Lung (tissue), 12 donors: ENCODE data around the gene ECE2. TPM values are rescaled to one million over a fixed set of nuclear protein-coding genes. Genes with fewer than 3 reads are reported as not detected.

Experiments used
- ATAC-seq: fragments of 200-7000 bp; cut with Tn5 transposase; one replicate; pipeline ENCODE4 v1.9.1; 2020; ENCODE audit warnings: moderate number of reproducible peaks; ENCODE audit not compliant: insufficient read depth, low FRiP score
- DNase-seq, 3 donors: peaks; one replicate each; pipeline ENCODE4 v3.0.0-alpha.2; 2013 to 2017
- H3K27ac ChIP-seq, 2 donors: one replicate each; pipeline ENCODE4 v1.5.1; 2013; ENCODE audit warnings: mild to moderate bottlenecking in 2 of 2, moderate library complexity in 2 of 2, control low read depth in 1 of 2, inconsistent platforms in 1 of 2, low read depth in 1 of 2, low read length in 1 of 2
- H3K27me3 ChIP-seq, 3 donors: one replicate each; pipeline ENCODE4 v1.5.1; 2013; ENCODE audit warnings: low read length in 2 of 3; ENCODE audit not compliant: control insufficient read depth in 3 of 3, insufficient read depth in 3 of 3
- H3K36me3 ChIP-seq, 4 donors: one replicate each; pipeline ENCODE4 v1.5.1; 2013; ENCODE audit warnings: low read length in 4 of 4, mild to moderate bottlenecking in 1 of 4, moderate library complexity in 1 of 4; ENCODE audit not compliant: control insufficient read depth in 4 of 4, insufficient read depth in 4 of 4
- H3K4me1 ChIP-seq, 5 donors: one replicate each; pipeline ENCODE4 v1.5.1; 2013; ENCODE audit warnings: low read length in 5 of 5, mild to moderate bottlenecking in 2 of 5, moderate library complexity in 1 of 5; ENCODE audit not compliant: control insufficient read depth in 5 of 5, insufficient read depth in 5 of 5
- H3K4me3 ChIP-seq: one replicate; pipeline ENCODE4 v1.5.1; 2013; ENCODE audit warnings: mild to moderate bottlenecking, control low read depth, moderate library complexity
- H3K9ac ChIP-seq, 2 donors: one replicate each; pipeline ENCODE4 v1.5.1; 2013; ENCODE audit warnings: low read length in 2 of 2, control low read depth in 1 of 2; ENCODE audit not compliant: insufficient read depth in 1 of 2
- H3K9me3 ChIP-seq, 4 donors: one replicate each; pipeline ENCODE4 v1.5.1; 2013; ENCODE audit warnings: low read length in 3 of 4, mild to moderate bottlenecking in 1 of 4, moderate library complexity in 1 of 4; ENCODE audit not compliant: control insufficient read depth in 4 of 4, insufficient read depth in 3 of 4
- CTCF ChIP-seq: IDR thresholded peaks from 2 replicates; pipeline ENCODE4 v1.5.1; 2012; ENCODE audit warnings: mild to moderate bottlenecking; ENCODE audit errors: control extremely low read depth, extremely low read depth
- WGBS, 2 donors: extraction: QIAGEN DNeasy Blood & Tissue Kit; methylation state at CpG; one replicate each; pipeline ENCODE4 v1.1.7; 2013; 5-methylcytosine and 5-hydroxymethylcytosine counted together
- polyA plus RNA-seq, 2 donors: library from polyadenylated mRNA; stranded (reverse); fragments of 200-250 nt; gene quantifications; one replicate each; pipeline ENCODE4 v1.2.1, GENCODE V29; 2013
- total RNA-seq, 2 donors: library from RNA; depleted of rRNA in 1 of 2; stranded (reverse); fragments of >200 nt in 1 of 2; gene quantifications; one replicate each; pipeline ENCODE4 v1.2.1, GENCODE V29; 2014 to 2021
- donor health status: control.
- donor health status: control.
- donor health status: Bipolar disorder and iron deficiency.
- donor health status: healthy.
- donor health status: DM: yes; HTN: yes; CAD: no.

Gene ECE2
- total and polyA plus RNA-seq, 4 donors = 0.15 TPM; not detected in 3

GRCh38 chr3:184323696-184324095, 47.9 kb downstream of the ECE2 start:
- DNase-seq (no peak), ATAC-seq (no peak)
- Histone ChIP-seq H3K27ac (no peak overlapping the region), H3K36me3 (peaks cover 73 to 81% (median 78%) of the 10 kb centered on the region in 4 donors), H3K9ac (no peak overlapping the region), H3K4me3 (no peak overlapping the region), H3K9me3 (no peaks in the 10 kb centered on the region), H3K27me3 (no peaks in the 10 kb centered on the region), H3K4me1 (peaks cover 3 to 15% (median 9%) of the 10 kb centered on the region in 5 donors)
- WGBS, 2 donors = 92 to 97% methylated on average over 8 of the region's 8 CpGs
- TF ChIP-seq CTCF = no peak

- TF ChIP-seq CTCF = no peak
- no peak overlapping the region for H3K9ac ChIP-seq
- 95% methylated on average over 13 of the region's 13 CpGs for WGBS, 2 donors
- peaks cover 78 to 88% (median 84%) of the 10 kb centered on the region in 4 donors for H3K36me3 ChIP-seq
- no peaks in the 10 kb centered on the region for H3K27me3 ChIP-seq
- no peak overlapping the region for H3K27ac ChIP-seq
- no peaks in the 10 kb centered on the region for H3K9me3 ChIP-seq
- ATAC-seq (no peak), DNase-seq (no peak)
- peaks cover 0 to 6% (median 0%) of the 10 kb centered on the region in 5 donors for H3K4me1 ChIP-seq
- no peak overlapping the region for H3K4me3 ChIP-seq
Observed at GRCh38 chr3:184325269-184325668, 49.4 kb downstream of the ECE2 start.

GRCh38 chr3:184325715-184326369, 50.0 kb downstream of the ECE2 start:
- Histone ChIP-seq H3K27me3 (no peaks in the 10 kb centered on the region), H3K27ac (no peak overlapping the region), H3K9ac (no peak overlapping the region), H3K9me3 (no peaks in the 10 kb centered on the region), H3K4me1 (peaks cover 0 to 5% (median 0%) of the 10 kb centered on the region in 5 donors), H3K4me3 (no peak overlapping the region), H3K36me3 (peaks cover 77 to 85% (median 79%) of the 10 kb centered on the region in 4 donors)
- no peak for ATAC-seq
- 84 to 86% methylated on average over 6 of the region's 6 CpGs for WGBS, 2 donors
- DNase-seq = no peak
- no peak for TF ChIP-seq CTCF

- peaks cover 71 to 85% (median 78%) of the 10 kb centered on the region in 4 donors for H3K36me3 ChIP-seq
- H3K9me3 ChIP-seq = no peaks in the 10 kb centered on the region
- no peak for DNase-seq
- H3K27me3 ChIP-seq = no peaks in the 10 kb centered on the region
- no peak for ATAC-seq
- WGBS, 2 donors = 95 to 97% methylated on average over 21 of the region's 21 CpGs
- no peak for TF ChIP-seq CTCF
- no peak overlapping the region for H3K9ac ChIP-seq
- H3K4me3 ChIP-seq = no peak overlapping the region
- peaks cover 0 to 3% (median 0%) of the 10 kb centered on the region in 5 donors for H3K4me1 ChIP-seq
- no peak overlapping the region for H3K27ac ChIP-seq
Observed at GRCh38 chr3:184327171-184327570, 51.3 kb downstream of the ECE2 start.
